GM18511 (cell line): ENCODE results near the gene FCN2.

ENCODE experiments used
- ATAC-seq: cut with Tn5 transposase; IDR thresholded peaks from one replicate; pipeline ENCODE4 v1.9.1; 2021; ENCODE audit warnings: mild to moderate bottlenecking, moderate library complexity; ENCODE audit not compliant: unreplicated experiment

The FCN2 gene

GRCh38 chr9:134908524-134909309, 28.1 kb downstream of the FCN2 start:
- ATAC-seq: no peak

- ATAC-seq: no peak
These were observed 29.2 kb downstream of the FCN2 start for GRCh38 chr9:134909511-134910481.

DNA sequence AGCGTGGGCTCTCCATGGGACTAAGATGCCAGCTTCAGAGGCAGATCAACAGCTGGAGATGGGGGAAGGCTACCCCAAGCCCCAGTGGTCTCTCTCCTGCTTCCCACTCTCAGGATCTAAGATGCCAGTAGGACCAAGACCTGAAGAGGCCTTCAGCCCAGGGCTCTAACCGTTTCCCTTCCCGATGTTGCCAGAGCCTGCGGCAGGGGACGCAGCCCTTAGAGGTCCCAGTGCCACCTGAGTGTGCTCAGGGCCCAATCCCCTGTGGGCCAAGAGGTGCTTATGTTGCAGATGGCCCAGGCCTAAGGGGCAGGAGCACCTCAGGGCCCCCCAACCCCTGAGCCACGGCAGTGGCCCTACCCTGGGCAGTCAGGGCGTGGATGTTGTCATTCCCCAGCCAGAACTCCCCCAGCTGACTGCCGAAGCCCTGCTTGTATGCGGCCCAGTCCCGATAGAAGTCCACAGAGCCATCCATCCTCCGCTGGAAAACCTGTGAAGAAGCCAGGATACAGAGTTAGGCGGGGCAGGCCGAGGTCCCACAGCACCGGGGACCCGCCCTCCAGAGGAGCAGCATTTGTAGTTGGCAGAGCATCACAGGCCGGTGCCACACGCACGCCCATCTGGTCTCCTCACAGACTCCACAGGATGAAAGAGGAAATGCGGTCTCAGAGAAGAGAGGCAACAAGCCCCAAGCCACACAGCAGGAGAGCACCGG, 31.7 kb downstream of the FCN2 start:
- no peak for ATAC-seq

DNA sequence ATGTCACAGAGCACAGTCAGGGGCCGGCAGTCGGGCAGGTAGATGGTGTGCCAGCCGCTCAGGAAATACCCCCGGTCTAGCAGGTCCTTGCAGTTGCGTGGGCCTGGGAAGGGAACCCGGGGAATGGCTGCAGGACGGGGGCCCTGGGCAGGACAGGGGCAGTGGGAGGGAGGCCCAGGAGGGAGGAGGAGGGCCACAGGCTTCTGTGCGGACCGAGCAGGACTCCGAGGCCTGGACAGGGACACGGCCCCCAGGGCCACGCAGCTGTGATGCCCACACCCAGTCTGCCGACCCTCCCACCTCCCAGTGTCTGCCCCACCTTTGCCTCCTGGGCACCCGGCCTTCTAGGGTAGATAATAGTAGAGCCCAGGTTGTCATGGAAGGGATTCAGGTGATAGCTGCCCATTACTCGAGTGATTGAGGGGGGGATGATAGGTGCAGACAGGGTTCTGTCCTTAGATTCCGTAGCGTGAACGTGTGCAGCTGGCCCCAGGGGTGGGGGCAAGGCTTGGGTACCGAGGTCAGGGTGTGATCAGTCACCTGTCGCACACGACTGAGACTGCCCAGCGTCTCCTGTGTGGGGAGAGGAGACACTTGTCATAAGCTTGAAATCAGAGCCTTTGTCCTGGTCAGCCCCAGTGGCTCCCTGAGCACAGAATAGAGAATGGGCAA, 32.6 kb downstream of the FCN2 start:
- no peak for ATAC-seq

- no peak for ATAC-seq
These were observed 33.3 kb downstream of the FCN2 start for GRCh38 chr9:134913713-134914500.

DNA sequence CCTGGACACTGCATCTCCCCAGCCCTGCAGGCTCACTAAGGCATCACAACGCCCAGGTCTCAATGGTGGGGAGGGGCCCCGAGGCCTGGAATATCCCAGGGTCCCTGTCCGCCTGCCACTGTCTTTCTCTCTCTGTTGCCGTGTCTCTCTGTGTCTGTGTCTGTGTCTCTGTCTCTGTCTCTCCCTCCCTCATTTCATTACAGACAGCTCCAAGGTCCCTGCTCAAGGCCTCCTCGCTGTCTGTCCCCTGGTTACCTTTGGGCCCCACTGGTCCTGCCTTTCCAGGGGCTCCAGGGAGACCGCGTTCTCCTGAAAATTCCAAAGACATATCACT, 33.9 kb downstream of the FCN2 start:
- ATAC-seq: no peak

DNA sequence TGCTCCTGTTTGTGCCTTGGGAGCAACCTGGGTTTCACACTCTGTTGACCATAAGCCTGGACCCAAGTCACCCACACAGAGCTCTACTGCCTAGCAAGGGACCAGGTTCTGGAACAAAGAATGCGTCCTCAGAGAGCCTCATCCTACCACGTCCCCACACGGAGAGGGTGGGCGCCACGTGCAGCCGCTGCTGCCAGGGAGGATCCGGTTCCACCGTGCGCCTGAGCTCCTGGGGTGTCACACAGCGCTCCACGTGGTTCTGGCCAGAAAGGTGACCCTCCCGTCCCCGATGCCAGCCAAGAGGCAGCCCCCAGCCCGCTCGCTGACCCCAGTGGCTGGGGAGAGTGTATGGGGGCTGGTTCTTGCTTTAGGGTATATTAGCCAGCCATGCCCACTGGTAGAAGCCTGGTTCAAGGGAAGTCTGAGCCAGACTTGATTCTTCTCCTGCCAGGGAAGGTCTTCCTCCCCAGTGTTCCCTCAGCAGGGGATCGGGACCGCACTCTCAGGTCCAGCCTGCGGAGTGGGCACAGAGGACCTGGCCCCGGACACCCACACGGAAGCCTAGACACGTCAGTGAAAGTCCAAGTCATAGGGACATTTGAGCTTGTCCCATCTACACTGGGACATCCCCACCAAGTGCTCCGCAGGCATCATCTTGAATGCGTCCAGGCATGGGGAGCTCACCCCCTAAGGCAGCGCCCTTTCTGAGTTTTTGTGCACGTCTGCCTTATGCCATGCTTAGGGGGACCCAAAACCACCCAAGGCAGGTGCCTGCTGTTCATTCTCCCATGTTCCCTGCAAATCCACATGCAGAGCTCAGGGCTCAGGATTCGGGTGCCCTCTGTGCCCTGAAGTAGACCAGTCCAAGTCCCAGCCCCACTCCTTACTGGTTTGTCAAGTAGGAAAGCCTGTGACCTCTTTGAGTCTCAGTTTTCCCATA, 34.7 kb downstream of the FCN2 start:
- no peak for ATAC-seq

DNA sequence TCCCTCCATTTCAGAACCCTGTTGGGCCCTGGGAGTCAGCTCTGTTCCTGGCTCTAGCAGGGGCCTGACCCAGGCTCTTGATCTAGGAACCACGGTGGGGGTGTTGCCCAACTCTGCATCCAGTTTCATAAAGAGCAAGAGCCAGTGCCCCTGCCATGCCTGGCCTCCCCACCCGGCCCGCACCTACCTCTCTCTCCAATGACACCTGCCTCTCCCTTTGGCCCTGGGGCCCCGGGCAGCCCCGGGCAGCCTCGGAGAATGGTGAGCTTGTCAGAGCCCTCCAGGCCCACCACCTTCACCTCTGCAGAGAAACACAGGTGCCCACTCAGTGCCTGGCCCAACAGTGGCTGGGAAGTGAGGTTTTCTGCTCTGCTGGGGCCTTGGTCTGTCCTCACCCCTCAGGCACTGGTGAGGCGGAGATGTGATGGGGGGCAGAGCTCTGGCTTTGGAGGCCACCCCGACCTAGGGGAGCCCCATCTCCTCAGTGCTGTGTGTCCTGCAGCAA, 35.6 kb downstream of the FCN2 start:
- no peak for ATAC-seq

DNA sequence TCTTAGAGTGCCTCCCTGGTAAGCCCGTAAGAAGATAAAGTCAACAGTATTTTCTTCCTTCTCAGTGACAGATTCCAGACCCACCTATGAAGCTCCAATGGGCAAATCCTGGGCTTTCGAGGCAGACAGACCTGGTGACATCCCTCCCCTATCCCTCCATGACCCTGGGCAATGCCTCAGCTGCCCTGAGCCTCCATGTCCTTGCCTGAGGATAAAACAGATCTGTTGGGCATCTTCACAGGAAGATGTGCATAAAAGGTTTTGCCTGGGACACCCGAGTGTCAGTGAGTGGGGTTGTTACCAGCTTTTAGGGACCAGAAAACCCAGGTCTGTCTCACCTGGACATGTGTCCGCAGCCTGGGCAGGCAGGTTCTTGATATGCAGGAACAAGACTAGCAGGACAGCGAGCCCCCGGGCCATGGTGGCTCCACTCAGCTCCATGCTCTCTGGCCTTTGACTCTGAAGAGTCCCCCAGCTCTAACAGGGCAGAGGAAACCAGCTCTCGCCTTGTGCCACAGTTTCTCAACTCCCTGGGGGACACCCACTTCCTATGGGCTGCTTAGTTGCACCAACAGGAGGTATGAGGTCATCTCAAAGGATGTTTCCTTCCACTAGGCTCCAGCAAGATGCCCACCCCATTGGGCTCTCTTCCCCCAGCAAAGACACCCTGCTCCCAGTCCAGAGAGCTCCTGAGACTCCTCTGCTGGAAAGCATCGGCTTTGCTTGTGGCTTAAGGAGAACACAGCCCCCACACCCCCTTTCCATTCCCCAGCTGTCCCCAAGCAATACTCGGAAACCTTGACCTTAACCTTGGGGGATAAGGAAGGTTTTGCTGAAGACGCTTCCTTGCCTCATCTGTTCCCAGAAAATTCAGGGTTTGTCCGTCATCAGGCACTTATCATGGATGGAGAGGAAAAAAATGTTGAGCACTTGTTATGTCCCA, 37.1 kb downstream of the FCN2 start, which contains the start of gene FCN1:
Gene FCN1, minus strand, starts transcription at position 482 of the 943 bp plus-strand sequence. Its CDS starts 41 bp downstream, at position 441.
- no peak for ATAC-seq

DNA sequence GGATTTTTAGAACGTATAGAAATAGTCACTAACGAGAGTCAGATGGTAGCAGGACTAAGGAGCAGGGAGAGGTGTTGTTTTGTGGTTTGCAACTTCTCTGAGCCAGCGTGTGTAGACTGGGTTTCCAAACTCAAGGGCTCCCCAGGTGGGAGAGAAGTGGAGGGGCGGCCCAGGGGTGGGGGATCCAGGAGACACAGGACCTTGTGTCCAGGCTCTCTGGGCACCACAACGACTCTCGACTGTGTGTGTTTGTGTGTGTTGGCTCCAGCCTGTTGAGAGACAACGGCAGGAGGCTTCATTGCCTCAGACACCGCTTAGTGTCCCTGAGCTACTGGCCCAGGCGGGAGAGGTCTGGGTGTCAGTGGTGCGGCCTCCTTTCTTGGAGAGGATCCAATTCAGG, 38.0 kb downstream of the FCN2 start:
- ATAC-seq: no peak

DNA sequence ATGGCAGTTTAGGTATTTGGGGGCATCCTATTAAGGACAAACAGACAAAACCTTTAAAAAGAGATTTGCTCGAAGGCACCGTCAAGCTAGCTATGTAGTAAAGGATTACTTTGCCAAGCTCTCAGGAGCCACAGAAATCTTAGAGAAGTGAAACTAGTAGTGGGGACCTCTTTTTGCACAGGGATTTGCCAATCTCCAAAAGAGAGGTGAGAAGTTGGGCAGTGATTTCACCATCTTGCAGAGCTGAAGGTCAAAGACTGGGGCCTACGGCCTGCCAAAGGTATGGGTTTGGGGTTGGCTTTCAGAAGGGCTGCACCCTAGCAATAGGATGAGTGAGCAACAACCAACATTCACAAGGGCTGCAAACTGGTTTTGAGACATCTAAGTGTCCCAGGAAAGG, 38.7 kb downstream of the FCN2 start:
- no peak for ATAC-seq

GRCh38 chr9:134922066-134922931, 41.7 kb downstream of the FCN2 start:
- ATAC-seq: no peak

DNA sequence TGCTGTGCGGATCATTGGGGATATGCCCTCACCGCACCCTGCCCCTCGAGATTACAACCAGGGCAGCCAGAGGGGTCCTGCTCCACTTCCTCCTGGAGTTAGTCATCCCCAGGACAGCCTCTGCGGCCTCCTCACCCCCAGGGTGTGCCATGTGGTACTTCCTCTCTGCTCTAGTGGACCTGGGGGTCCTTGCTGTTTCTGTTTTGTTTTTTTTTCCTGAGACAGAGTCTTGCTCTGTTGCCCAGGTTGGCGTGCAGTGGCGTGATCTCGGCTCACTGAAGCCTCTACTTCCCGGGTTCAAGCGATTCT, 42.3 kb downstream of the FCN2 start:
- ATAC-seq: no peak

DNA sequence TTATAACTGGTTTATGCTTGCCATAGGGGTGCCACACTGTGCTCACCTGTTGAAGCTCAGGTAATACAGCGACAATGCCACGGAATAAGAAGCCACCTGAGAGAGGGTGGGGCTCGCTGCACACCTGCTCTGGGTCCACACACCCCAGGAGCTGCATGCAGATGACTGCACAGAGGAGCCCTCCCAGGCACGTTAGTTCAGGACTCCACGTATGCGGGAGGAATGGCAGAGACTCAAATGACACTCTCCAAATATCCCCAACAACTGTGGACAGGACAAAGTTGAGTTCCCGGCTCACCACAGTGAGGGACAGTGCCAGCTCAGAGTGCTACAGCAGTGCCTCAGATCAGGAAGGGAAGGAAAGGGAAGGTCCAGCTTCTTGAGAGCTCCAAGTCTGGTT, 42.9 kb downstream of the FCN2 start:
- ATAC-seq: no peak

DNA sequence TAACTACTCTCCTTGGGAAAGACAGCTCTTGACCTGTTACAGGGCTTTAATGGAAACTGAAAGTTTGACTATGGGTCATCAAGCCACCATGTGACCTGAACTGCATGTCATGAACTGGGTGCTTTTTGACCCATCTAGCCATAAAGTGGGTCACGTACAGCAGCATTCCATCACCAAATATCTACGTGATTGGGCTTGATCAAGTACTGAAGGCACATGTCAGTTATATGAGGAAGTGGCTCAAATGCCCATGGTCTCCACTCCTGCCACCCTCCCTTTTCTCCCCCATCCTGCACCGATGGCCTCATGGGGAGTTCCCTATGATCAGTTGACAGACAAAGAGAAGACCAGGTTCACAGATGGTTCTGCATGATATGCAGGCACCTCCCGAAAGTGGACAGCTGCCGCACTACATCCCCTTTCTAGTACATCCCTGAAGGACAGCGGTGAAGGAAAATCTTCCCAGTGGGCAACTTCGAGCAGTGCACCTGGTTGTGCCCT, 44.5 kb downstream of the FCN2 start:
- ATAC-seq: no peak

DNA sequence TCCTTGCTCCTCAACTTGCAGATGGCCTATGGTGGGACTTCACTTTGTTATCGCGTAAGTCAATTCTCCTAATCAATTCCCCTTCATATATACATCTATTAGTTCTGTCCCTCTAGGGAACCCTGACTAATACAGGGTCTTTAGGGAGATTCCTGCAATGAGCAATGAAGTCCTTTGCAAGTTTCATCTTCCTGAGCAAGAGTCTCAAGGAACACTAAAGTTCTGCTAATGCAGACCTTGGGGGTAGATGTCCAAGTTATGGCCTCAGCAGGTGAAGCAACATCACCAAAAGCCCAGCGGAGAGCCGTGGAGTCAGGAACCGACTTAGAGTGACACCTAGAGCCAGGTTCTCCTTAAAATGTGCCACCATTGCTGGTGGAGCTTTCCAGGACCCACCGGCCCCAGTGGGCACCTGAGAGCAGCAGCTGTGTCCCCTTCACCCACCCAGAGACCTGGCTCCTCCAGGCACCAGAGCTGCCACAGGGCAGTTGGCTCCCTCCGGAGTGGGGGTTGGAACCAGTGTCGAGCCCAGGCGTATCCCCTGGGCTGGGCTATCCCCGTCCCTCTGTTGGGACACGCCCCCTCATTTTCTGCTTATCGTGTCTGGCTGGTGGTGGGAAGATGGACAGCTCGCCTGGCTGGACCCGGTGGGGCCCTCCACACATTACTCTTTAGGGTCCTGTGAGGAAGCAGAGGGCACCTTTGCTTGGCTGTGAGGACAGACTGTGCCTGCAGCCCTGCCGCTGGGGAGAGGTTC, 48.0 kb downstream of the FCN2 start:
- ATAC-seq: no peak
